G401 (cell line): ENCODE measurements around the gene ARHGEF4. TPM values are rescaled to one million over a fixed set of nuclear protein-coding genes. Genes with fewer than 3 reads are reported as not detected.

Experiments used
- DNase-seq: peaks from one replicate; pipeline ENCODE4 v3.0.0-alpha.2; 2015; ENCODE audit warnings: low spot score
- in situ Hi-C: cut with HindIII; loops from 2 replicates; pipeline ENCODE4 v1.10.0; 2016; ENCODE audit warnings: low sequenced_read_pairs, mixed read lengths
- total RNA-seq: library from RNA; depleted of rRNA; stranded (reverse); fragments of >200 nt; shearing (Covaris generic); gene quantifications from 2 replicates; pipeline ENCODE4 v1.2.3, GENCODE V29; 2014

The ARHGEF4 gene
- total RNA-seq, 1 experiment from 2014 or later = 0.10 TPM

DNA sequence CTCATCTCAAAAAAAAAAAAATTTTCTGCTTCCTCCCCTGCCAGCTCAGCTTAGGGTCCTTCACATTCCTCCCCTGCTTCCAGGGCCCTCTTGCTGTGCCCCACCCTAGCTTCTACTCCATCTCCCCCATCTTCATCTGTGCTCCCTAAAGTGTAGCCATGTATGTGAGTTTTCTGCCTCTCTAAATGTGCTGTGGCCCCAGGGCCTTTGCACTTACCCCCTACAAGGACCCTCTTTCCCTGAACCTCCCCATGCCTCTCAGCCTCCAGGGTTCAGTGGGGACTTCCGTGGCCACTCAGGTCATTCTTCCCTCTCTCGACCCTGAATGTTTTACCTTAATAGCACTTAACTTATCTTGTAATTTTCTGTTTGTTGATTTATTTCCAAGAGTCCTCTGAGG, 6.2 kb upstream of the ARHGEF4 start:
- in situ Hi-C loops = no loop called here
- no peak for DNase-seq

- in situ Hi-C loops = no loop called here
- DNase-seq = peak; percentile 25
These were observed 5.4 kb upstream of the ARHGEF4 start for GRCh38 chr2:130831356-130831755.

- in situ Hi-C loops = no loop called here
- DNase-seq = no peak
These were observed 4.3 kb upstream of the ARHGEF4 start for GRCh38 chr2:130832296-130832940.

DNA sequence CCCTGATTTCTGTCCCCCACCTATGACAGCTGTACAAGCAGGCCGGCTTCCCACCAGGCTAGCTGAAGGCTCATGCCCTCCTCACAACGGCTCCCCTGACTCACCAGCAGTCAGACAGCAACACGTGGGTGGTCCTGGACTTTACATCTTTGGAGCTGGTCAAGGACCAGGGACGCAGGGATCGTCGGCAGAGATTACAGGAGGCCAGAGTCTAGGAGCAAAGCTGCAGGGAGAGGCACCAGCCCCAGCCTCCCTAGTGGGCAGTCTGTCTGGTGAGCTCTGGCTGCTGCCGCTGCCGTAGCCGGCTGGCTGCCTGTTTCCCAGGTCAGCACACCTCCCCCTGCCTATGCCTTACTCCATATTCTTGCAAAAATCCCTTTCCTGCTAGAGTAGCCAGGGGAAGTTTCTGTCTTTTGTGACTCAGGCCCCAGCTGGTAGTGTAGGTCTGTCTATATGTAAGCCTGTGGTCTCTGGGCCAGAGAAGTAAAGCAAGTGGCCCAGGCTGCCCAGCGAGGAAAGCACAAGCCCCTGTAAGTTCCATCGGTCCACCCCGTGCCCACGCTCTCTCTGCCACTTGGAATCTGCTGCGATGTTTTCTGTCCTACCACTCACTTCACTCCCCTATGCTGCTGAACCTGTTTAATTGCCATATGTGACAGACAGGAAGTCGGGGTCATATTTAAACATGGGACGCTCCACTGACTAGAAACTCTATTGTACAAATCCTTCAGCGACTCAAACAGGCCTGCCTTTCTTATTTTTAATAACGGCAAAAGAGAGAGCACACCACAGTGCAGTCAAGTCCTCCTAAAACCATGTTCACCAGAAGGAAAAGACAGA, 2.4 kb upstream of the ARHGEF4 start:
- no peak for DNase-seq
- in situ Hi-C loops = no loop called here

DNA sequence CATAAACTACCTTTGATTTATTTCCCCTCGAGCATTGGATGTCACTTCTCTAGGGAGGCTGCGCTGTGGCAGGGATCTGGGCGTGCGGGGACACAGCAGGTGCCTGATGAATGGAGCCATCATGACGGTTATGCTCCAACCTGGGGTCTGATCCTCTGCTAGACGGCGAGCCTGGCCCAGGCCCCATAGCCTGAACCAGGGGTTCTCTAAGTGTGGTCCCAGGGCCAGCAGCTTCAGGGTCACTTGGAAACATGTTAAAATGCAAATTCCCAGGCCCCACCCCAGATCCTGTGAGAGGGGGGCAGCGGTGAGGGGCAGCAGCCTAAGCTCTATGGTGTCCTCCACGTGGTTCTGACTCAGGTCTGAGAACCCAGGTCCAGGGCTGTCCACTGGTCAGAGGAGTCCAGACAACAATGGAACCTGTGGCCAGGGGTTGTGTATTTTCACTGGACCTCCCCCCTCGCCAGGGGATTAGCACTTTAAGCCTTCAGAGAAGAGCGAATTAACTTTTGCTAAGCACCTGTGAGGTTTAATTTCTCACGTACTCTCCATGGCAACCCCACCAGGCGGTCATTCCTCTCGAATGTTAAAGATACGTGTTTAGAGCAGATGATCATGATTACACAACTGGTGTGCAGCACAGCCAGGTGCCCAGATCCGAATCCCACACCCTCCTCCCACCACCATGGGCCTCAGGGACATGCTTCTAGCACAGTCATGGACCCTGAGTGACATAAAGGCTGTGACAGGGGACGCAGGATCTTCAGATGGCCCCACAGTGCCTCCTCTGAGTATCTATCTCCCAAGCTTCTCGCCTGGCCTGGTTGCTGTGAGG, 1.6 kb upstream of the ARHGEF4 start:
- in situ Hi-C loops = no loop called here
- DNase-seq = no peak

DNA sequence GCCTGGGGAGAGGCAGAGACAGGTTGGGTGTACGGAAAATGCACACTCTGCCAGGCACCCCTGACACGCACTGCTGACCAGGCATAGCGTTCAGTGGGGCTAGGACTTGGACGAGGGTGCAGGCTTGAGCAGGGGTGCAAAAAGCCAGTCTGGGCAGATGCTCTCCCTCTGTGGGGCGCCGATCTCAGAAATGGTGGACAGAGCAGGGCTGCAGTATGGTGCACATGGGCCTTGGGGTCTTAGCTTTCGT, 1.0 kb upstream of the ARHGEF4 start:
- in situ Hi-C loops = no loop called here
- no peak for DNase-seq

GRCh38 chr2:130837175-130837810, 579 bp downstream of the ARHGEF4 start:
- in situ Hi-C loops = no loop called here
- DNase-seq = no peak

GRCh38 chr2:130837811-130838565, 1.3 kb downstream of the ARHGEF4 start:
- no peak for DNase-seq
- in situ Hi-C loops = no loop called here

DNA sequence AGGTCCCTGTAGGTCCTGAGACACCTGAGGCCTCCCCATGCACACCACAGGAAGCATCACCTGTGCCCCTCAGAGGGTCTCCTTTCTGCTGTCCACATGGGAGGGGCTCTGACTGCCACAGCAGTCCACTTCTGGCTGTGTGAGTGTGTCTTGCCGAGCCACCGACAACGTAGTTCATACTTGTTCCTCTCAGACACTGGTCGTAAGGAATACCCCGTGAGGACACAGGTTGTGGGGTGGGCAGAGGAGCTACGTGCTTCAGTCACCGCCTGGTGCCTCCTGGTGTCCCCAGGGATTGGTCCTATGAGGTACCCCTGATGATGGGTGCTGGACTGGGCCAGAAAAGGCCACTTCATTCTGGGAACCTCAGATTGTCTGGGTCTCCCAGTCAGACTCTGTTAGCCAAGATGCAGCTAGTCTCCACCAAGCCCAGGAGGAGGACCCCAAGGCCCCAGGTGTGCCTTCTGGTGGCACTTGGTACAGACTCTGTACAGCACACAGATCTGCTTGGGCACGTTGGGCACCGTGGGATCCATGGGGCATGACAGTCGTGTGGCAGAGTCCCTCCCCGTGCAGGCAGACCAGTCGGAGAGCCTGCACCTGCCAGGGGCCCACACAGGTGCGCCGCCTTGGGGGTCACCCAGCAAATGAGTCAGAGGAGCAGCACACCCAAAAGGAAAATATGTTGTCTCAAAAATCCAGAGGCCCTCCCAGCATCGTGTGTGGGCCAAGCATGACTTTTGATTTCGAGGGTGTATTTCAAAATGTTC, 2.5 kb downstream of the ARHGEF4 start:
- in situ Hi-C loops = no loop called here
- DNase-seq = no peak

GRCh38 chr2:130840506-130840905, 3.8 kb downstream of the ARHGEF4 start:
- in situ Hi-C loops = no loop called here

DNA sequence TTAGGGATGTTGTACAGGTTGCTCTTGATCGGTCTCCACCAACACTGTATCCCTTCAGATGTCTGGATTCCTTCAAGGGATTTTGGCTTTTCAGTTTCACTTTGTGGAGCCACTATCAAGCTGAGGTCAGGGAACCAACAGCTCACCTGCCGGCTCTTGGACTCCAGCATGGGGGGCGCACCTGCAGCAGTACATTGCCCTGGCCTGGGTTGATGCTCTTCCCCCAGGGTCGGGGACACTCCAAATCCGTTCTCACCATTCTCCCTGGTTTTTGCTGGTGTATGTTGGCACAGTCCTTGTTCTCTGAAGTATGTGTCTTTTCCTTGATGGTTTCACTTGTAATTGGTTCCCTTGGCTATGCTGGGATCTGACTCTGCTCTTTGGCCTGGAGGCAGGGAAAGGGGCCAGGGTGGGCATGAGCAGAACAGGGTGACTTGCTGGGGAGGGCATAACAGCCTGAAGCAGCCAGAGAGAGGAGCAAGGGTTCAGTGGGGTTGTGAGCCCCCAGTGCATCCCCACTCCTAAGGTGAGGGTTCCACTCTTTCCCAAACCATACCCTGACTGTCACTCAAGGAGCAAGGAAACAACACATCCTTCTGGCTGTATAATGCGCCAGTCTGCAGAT, 5.1 kb downstream of the ARHGEF4 start:
- in situ Hi-C loops = no loop called here
- DNase-seq = no peak

More at GRCh38 chr2:130840506-130840905, 3.8 kb downstream of the ARHGEF4 start:
- DNase-seq = no peak

GRCh38 chr2:130842770-130843169, 6.1 kb downstream of the ARHGEF4 start:
- in situ Hi-C loops = no loop called here
- no peak for DNase-seq

DNA sequence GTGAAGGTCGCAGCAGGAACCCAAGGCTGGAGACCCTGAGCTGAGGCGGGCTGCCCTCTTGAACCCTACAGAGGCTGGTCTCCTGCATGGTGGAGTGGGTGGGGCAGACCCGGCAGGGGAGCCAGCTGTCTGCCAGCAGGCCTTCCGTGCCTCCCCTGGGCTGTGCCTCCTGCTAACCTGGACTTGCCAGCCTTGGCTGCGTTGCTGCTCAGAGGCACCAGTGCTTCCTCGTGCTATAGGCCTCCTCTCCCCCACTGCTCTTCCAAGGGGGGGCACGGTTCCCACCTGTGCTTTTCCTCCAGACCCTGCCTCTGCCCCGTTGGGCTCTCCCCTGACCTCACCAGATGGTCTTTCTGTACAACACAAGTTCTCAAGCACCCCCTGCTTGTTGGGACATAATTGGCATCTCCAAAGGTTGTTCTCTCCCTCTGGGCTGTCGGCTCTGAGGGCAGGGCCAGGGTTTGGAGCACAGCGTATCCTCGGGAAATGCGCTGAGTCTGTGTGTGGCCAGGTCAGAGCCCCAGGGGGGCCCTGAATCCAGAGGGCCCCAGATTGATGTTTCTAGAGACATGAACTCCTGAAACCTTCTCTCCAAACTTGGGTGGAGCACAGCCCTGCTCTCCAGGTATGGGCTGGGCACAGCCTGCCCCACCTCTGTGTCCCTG, 6.7 kb downstream of the ARHGEF4 start:
- no peak for DNase-seq
- in situ Hi-C loops = no loop called here

DNA sequence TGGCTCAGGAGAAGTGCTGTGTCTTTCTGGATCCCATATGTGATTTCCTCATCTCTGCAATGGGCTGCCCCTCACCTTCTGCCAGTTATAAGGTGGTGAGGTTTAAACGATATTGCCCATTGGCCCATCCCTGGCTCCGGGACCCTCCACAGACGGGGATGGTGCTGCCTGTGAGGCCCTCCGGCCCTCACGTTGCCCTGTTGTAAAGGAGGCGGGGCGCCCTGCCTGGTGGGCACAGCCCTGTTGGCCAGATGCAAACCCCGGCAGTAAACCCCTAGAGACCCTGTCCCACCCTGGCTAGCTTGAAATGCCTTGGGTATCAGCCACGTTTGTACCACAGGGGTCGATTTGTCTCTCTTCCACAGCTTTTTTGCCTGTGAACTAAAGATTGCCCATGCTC, 7.4 kb downstream of the ARHGEF4 start:
- no peak for DNase-seq
- in situ Hi-C loops = no loop called here

GRCh38 chr2:130845505-130846085, 8.9 kb downstream of the ARHGEF4 start:
- in situ Hi-C loops = no loop called here
- no peak for DNase-seq

DNA sequence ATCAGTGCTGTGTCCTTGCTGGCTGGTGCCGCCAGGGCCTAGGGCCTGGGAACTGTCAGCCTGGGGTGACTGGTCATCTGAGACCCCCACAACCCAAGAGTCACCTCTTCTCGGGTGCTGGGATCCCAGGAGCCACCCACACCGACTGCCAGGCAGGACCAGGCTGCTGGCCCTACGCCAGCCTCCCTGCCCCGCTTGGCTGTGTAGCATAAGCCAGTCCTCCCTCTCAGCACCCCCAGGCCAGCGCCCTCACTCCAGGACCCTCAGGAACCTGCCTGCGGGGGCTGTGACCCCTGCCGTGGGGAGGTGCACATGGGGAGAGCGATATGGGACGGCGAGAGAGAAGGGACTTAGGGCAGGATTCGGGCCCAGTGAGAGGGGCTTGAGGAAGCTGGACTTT, 9.5 kb downstream of the ARHGEF4 start:
- in situ Hi-C loops = no loop called here
- DNase-seq = no peak

- no peak for DNase-seq
- in situ Hi-C loops = no loop called here
These were observed 10.1 kb downstream of the ARHGEF4 start for GRCh38 chr2:130846686-130847375.
